ENCODE measurements around the gene NAE1.

NAE1 gene

DNA sequence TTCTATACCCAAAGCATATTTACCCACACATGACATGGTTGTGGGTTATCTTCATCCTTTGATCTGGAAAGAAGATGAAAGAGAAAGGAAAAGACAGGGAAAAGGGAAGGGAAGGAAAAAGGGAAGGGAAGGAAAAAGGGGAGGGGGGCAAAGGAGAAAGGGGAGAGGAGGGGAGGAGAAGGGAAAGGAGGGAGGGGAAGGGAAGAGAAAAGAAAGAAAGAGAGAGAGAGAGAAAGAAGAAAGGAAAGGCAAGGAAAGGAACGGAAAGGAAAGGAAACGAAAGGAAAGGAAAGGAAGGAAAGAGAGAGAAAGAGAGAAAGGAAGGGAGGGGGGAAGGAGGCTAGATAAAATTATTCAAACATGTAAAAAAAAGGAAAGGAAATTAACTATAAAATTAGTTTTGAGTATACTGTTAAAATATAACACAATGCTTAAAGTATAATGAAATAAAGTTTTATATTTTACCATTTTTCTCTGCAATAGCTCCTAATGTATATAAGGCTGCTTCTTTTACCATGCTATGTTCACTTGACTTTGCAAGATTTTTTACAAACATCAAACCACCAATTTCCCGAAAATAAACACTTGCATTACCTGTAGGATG, 40.5 kb downstream of the NAE1 start:
- FAIRE-seq: no peak
- DNase-seq (ENCODE audit: insufficient read length, low spot score): no peak
- TF ChIP-seq POU2F2 (IDR thresholded peaks at IDR 0.05; ENCODE audit: low read depth, low read length) (no peak), POLR2A (IDR thresholded peaks at IDR 0.05; ENCODE audit: low read depth, low read length) (no peak), SPI1 (IDR thresholded peaks at IDR 0.05; ENCODE audit: low read depth, low read length) (no peak), TAF1 (IDR thresholded peaks at IDR 0.05; ENCODE audit: low read depth, low read length) (no peak), PAX5 (IDR thresholded peaks at IDR 0.05; ENCODE audit: insufficient read depth, low read length, severe bottlenecking) (no peak), POLR2AphosphoS5 (IDR thresholded peaks at IDR 0.05; ENCODE audit: low read depth, low read length) (no peak)

DNA sequence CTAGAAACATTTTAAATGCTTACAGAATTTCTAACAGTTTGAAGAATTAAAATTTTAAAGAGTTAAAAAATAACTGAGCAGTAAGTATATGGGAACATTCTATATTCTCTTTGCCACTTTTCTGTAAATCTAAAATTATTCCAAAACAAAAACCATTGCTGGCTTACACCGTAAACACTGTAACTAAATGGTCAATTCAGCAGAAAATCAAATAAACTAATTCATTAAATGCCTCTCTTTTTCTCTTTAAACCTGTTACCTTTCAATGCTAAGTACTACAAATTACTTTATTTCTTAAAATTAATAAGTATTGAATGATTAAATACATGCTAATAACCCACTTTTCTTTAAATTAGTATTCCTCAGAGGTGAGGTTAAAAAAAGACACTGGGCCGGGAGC, 43.3 kb downstream of the NAE1 start:
- TF ChIP-seq POLR2A (IDR thresholded peaks at IDR 0.05; ENCODE audit: low read depth, low read length): no peak
- TF ChIP-seq POU2F2 (IDR thresholded peaks at IDR 0.05; ENCODE audit: low read depth, low read length): no peak
- TF ChIP-seq SPI1 (IDR thresholded peaks at IDR 0.05; ENCODE audit: low read depth, low read length): no peak
- TF ChIP-seq POLR2AphosphoS5 (IDR thresholded peaks at IDR 0.05; ENCODE audit: low read depth, low read length): no peak
- no peak for TF ChIP-seq TAF1 (IDR thresholded peaks at IDR 0.05; ENCODE audit: low read depth, low read length)
- no peak for TF ChIP-seq PAX5 (IDR thresholded peaks at IDR 0.05; ENCODE audit: insufficient read depth, low read length, severe bottlenecking)
- FAIRE-seq: no peak

DNA sequence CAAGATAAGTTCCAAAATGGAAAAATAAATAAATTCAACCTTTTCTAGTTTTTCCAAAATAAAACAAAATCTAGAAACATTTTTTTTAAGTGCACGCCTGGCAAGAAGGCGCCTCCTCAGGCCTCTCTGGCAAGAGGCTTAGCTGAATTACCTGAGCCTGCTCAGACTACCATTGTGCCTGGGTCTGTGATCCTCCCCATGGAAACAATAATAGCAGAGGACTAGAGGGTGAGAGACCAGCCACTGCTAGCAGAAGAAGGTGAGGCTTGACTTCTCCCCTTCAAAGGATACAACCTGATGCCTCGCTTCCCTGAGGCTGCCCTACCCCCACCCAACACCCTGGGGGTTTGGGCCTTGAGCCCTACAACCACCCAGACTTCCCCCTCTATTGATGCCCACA, 44.2 kb downstream of the NAE1 start:
- TF ChIP-seq SPI1 (IDR thresholded peaks at IDR 0.05; ENCODE audit: low read depth, low read length) (no peak), PAX5 (IDR thresholded peaks at IDR 0.05; ENCODE audit: insufficient read depth, low read length, severe bottlenecking) (no peak), POLR2AphosphoS5 (IDR thresholded peaks at IDR 0.05; ENCODE audit: low read depth, low read length) (no peak), TAF1 (IDR thresholded peaks at IDR 0.05; ENCODE audit: low read depth, low read length) (no peak), POLR2A (IDR thresholded peaks at IDR 0.05; ENCODE audit: low read depth, low read length) (no peak), POU2F2 (IDR thresholded peaks at IDR 0.05; ENCODE audit: low read depth, low read length) (no peak)
- DNase-seq (ENCODE audit: insufficient read length, low spot score) (no peak), FAIRE-seq (no peak)

More for the DNA sequence above, 43.3 kb downstream of the NAE1 start:
- DNase-seq (ENCODE audit: insufficient read length, low spot score): no peak

DNA sequence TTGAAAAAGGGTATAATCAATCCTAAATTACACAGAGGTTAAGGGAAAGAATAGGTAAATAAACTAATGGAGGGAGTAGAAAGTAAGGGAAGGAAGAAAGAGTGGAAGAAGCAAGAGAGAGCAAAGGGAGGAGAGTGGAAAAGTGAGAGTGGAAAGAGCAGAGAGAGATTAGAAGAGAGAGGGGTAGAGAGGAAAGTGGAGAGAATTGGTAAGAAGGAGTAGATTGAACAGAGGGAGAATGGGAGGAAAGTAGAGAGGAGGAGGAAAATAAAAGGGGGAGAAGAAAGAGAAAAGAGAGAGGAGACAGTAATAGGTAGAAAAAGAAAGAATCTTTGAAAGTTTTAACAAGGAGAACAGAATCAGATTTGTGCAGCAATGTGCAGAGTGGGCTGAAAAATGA, 54.3 kb downstream of the NAE1 start:
- no peak for FAIRE-seq
- TF ChIP-seq SPI1 (IDR thresholded peaks at IDR 0.05; ENCODE audit: low read depth, low read length) (no peak), PAX5 (IDR thresholded peaks at IDR 0.05; ENCODE audit: insufficient read depth, low read length, severe bottlenecking) (no peak), POLR2A (IDR thresholded peaks at IDR 0.05; ENCODE audit: low read depth, low read length) (no peak)
- no peak for DNase-seq (ENCODE audit: insufficient read length, low spot score)

DNA sequence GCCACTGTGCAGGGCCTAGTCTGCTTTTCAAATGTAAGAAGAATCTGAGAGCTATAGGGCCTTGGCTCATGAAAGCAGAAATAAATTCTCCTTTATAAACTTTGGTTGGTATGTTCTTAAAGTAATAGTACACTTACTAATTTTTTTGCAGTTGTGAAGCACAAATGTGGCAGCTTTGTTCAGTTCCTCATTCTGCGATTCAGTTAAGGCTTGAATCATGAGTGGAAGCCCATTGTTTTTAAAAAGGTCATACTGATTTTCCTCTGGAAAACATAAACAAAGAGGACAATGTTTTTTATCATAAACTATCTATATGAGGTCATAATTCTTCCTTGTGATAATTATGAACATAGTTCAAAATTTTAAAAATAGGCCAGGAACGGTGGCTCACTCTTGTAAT, 55.8 kb downstream of the NAE1 start:
- no peak for DNase-seq (ENCODE audit: insufficient read length, low spot score)
- FAIRE-seq: no peak

DNA sequence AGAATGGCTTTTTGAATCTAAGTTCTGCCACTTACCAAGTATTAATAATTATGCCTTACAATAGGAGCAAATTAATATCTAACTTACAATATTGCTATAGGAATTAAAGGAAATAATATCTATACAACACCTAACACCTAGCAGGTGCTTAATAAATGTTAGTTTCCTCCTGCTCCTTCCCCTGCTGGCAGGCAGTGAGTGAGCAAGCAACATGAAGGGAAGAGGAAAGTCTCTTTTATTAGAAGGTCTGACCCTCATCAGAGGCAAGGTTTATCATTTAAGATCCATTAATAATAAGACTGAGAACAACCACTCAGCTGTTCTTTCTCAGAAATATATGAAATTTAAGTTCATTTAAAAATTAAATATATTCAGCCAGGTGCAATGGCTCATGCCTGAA, 72.7 kb downstream of the NAE1 start:
- TF ChIP-seq POU2F2 (IDR thresholded peaks at IDR 0.05; ENCODE audit: low read depth, low read length) (no peak), POLR2AphosphoS5 (IDR thresholded peaks at IDR 0.05; ENCODE audit: low read depth, low read length) (no peak), PAX5 (IDR thresholded peaks at IDR 0.05; ENCODE audit: insufficient read depth, low read length, severe bottlenecking) (no peak), TAF1 (IDR thresholded peaks at IDR 0.05; ENCODE audit: low read depth, low read length) (no peak), POLR2A (IDR thresholded peaks at IDR 0.05; ENCODE audit: low read depth, low read length) (no peak), SPI1 (IDR thresholded peaks at IDR 0.05; ENCODE audit: low read depth, low read length) (no peak)
- DNase-seq (ENCODE audit: insufficient read length, low spot score) (no peak), FAIRE-seq (no peak)

More for the DNA sequence above, 55.8 kb downstream of the NAE1 start:
- no peak for TF ChIP-seq SPI1 (IDR thresholded peaks at IDR 0.05; ENCODE audit: low read depth, low read length)
- TF ChIP-seq POU2F2 (IDR thresholded peaks at IDR 0.05; ENCODE audit: low read depth, low read length): no peak
- no peak for TF ChIP-seq PAX5 (IDR thresholded peaks at IDR 0.05; ENCODE audit: insufficient read depth, low read length, severe bottlenecking)
- no peak for TF ChIP-seq POLR2AphosphoS5 (IDR thresholded peaks at IDR 0.05; ENCODE audit: low read depth, low read length)
- no peak for TF ChIP-seq TAF1 (IDR thresholded peaks at IDR 0.05; ENCODE audit: low read depth, low read length)
- TF ChIP-seq POLR2A (IDR thresholded peaks at IDR 0.05; ENCODE audit: low read depth, low read length): no peak

DNA sequence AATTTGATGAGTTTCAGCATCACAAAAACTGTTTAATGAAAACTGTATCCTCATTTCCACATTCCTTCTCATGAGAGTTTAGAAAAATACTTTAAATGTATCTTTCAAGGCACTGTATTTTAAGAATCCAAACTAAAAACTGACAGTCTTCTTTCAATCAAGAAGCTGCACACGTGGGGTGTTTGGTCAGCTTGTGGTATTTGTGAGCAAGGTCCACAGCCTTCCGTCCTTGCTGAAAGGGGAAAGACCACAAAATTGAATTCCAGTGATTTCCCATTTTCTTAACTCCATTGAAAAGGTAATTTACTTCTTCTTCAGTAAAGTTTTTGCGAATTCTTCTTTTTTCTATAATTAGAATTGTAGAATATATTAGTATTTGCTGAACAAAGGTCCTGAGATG, 76.0 kb downstream of the NAE1 start:
- DNase-seq (ENCODE audit: insufficient read length, low spot score) (no peak), FAIRE-seq (no peak)
- TF ChIP-seq POLR2AphosphoS5 (IDR thresholded peaks at IDR 0.05; ENCODE audit: low read depth, low read length): no peak

DNA sequence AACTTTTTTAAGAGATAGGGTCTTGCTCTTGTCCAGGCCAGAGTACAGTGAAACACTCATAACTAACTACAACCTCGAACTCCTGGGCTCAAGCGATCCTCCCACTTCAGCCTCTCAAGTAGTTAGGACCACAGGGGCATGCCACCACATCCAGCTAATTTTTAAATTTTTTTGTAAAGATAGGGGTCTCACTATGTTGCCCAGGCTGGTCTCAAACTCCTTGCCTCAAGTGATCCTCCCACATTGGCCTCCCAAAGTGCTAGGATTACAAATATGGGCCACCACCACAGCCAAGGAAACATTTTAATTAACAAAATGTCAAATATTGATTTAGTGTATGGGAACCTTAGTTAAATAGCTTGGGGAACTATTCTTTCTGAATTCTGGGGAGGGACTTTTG, 76.6 kb downstream of the NAE1 start:
- FAIRE-seq (no peak), DNase-seq (ENCODE audit: insufficient read length, low spot score) (no peak)
- TF ChIP-seq POLR2A (IDR thresholded peaks at IDR 0.05; ENCODE audit: low read depth, low read length) (no peak), POU2F2 (IDR thresholded peaks at IDR 0.05; ENCODE audit: low read depth, low read length) (no peak), PAX5 (IDR thresholded peaks at IDR 0.05; ENCODE audit: insufficient read depth, low read length, severe bottlenecking) (no peak), TAF1 (IDR thresholded peaks at IDR 0.05; ENCODE audit: low read depth, low read length) (no peak), POLR2AphosphoS5 (IDR thresholded peaks at IDR 0.05; ENCODE audit: low read depth, low read length) (no peak), SPI1 (IDR thresholded peaks at IDR 0.05; ENCODE audit: low read depth, low read length) (no peak)

DNA sequence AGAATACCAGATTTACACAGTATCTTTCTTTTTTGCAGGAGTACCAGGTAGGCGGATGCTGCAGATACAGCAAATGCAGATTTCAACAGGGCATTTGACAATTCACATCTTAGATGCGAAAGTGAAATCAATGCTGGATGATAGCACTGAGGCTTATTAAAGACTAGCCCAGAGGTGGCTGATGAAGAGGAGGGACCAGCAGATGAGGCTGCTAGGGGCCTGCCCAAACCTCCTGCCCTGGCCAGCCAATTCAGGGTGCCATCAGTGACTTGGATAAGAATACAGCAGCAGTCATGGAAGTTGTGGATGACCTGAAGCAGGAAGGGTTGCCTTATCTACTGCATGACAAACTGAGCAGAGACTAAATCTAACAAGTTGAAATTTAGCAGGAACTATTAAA, 77.8 kb downstream of the NAE1 start:
- DNase-seq (ENCODE audit: insufficient read length, low spot score) (no peak), FAIRE-seq (no peak)
- TF ChIP-seq TAF1 (IDR thresholded peaks at IDR 0.05; ENCODE audit: low read depth, low read length) (no peak), SPI1 (IDR thresholded peaks at IDR 0.05; ENCODE audit: low read depth, low read length) (no peak), PAX5 (IDR thresholded peaks at IDR 0.05; ENCODE audit: insufficient read depth, low read length, severe bottlenecking) (no peak), POLR2A (IDR thresholded peaks at IDR 0.05; ENCODE audit: low read depth, low read length) (no peak), POU2F2 (IDR thresholded peaks at IDR 0.05; ENCODE audit: low read depth, low read length) (no peak), POLR2AphosphoS5 (IDR thresholded peaks at IDR 0.05; ENCODE audit: low read depth, low read length) (no peak)
